A549 (cell line): Measurements from ENCODE around the gene DYNC1H1. TPM values are rescaled to one million over a fixed set of nuclear protein-coding genes. Genes with fewer than 3 reads are reported as not detected.

ENCODE experiments used
- ATAC-seq, 2 experiments: fragments of 200-7000 bp in 1 of 2; fragments of >200 bp in 1 of 2; cut with Nextera tagmentation in 1 of 2; cut with Tn5 transposase in 1 of 2; 3 replicates each; pipeline versions ENCODE4 v1.8.0 to v1.9.1; 2018 to 2020; ENCODE audit warnings: mild to moderate bottlenecking in 1 of 2, moderate library complexity in 1 of 2
- CTCF ChIA-PET: fragments of 300-600 bp; sonication (Branson Sonifier 250); formaldehyde crosslinking; extraction: SDS; loops from one replicate; lab custom pipeline; 2021; ENCODE audit warnings: antibody characterized with exemption, inconsistent platforms; lab: Yijun Ruan, JAX
- POLR2A ChIA-PET: fragments of 350-600 bp; formaldehyde crosslinking; extraction: SDS; loops from one replicate; lab custom pipeline; 2021; ENCODE audit warnings: antibody characterized with exemption, inconsistent platforms; lab: Yijun Ruan, JAX
- DNase-seq, 2 experiments: peaks; one replicate each; pipeline versions ENCODE4 v3.0.0 to v3.0.0-alpha.2; 2011 to 2016; ENCODE audit warnings: low read depth in 1 of 2, low spot score in 1 of 2
- FAIRE-seq: peaks from 2 replicates; lab custom pipeline; 2011; peaks lifted over from hg19 to GRCh38; lab: Jason Lieb, UNC
- H3K27ac ChIP-seq, 2 experiments: fragments of >200 bp; sonication (Bioruptor Twin); formaldehyde crosslinking; 3 replicates each; pipeline ENCODE4 v1.5.1; 2016 to 2017
- H3K4me1 ChIP-seq: fragments of >200 bp; sonication (Bioruptor Twin); formaldehyde crosslinking; 3 replicates; pipeline ENCODE4 v1.6.1; 2016
- H3K4me2 ChIP-seq: fragments of >200 bp; sonication (Bioruptor Twin); formaldehyde crosslinking; 3 replicates; pipeline ENCODE4 v1.6.1; 2016
- H3K4me3 ChIP-seq: fragments of >200 bp; sonication (Bioruptor Twin); formaldehyde crosslinking; 3 replicates; pipeline ENCODE4 v1.5.1; 2016
- H3K9me3 ChIP-seq: fragments of >200 bp; sonication (Bioruptor Twin); formaldehyde crosslinking; 3 replicates; pipeline ENCODE4 v1.6.1; 2016
- CTCF ChIP-seq: fragments of >200 bp; sonication (Bioruptor Twin); formaldehyde crosslinking; IDR thresholded peaks from 3 replicates; pipeline ENCODE4 v1.5.1; 2016
- E2F6 ChIP-seq: IDR thresholded peaks from 2 replicates; pipeline ENCODE4 v1.6.1; 2012; ENCODE audit warnings: low read depth, borderline replicate concordance
- FOSL2 ChIP-seq, 2 experiments: fragments of 450-650 bp in 1 of 2; fragments of >200 bp in 1 of 2; sonication (Bioruptor Twin) in 1 of 2; formaldehyde crosslinking; IDR thresholded peaks; 2 replicates each; pipeline versions ENCODE4 v1.5.0 to v1.6.1; 2016 to 2020; ENCODE audit warnings: mild to moderate bottlenecking in 1 of 2, moderate library complexity in 1 of 2
- FOXS1 ChIP-seq: fragments of 250-450 bp; sonication (Bioruptor Pico); IDR thresholded peaks from 2 replicates; pipeline ENCODE4 v1.5.0; 2020; ENCODE audit warnings: mild to moderate bottlenecking, moderate library complexity
- HES2 ChIP-seq: fragments of >200 bp; sonication (Bioruptor Twin); formaldehyde crosslinking; IDR thresholded peaks from 2 replicates; pipeline ENCODE4 v1.6.1; 2016
- HEYL ChIP-seq: fragments of 250-450 bp; sonication (Bioruptor Pico); IDR thresholded peaks from 2 replicates; pipeline ENCODE4 v1.8.0; 2021; ENCODE audit warnings: mild to moderate bottlenecking, moderate library complexity
- HMGXB4 ChIP-seq: fragments of 250-450 bp; sonication (Bioruptor Pico); IDR thresholded peaks from 2 replicates; pipeline ENCODE4 v1.5.0; 2021; ENCODE audit warnings: mild to moderate bottlenecking, moderate library complexity, borderline replicate concordance
- RAD21 ChIP-seq, 2 experiments: fragments of >200 bp in 1 of 2; sonication (Bioruptor Twin) in 1 of 2; formaldehyde crosslinking in 1 of 2; IDR thresholded peaks in 1 of 2; conservative IDR thresholded peaks in 1 of 2; 2 replicates in 1 of 2; 3 replicates in 1 of 2; pipeline ENCODE4 v1.6.1; 2012 to 2018; ENCODE audit warnings: inconsistent platforms in 1 of 2
- RFX5 ChIP-seq: fragments of 450-650 bp; IDR thresholded peaks from 2 replicates; pipeline ENCODE4 v1.7.1; 2014; ENCODE audit warnings: antibody characterized with exemption, mild to moderate bottlenecking, moderate library complexity
- TP53 ChIP-seq: fragments of 250-450 bp; sonication (Bioruptor Pico); IDR thresholded peaks from 2 replicates; pipeline ENCODE4 v1.5.0; 2021; ENCODE audit warnings: mild to moderate bottlenecking, moderate library complexity
- WGBS: methylation state at CpG from one replicate; pipeline ENCODE4 v1.1.6; 2017; ENCODE audit errors: missing lambda C conversion rate; 5-methylcytosine and 5-hydroxymethylcytosine counted together
- polyA plus RNA-seq, 4 experiments: library from polyadenylated mRNA; depleted of rRNA in 3 of 4; stranded (reverse); fragments of >200 nt; fragmentation: RNase III in 1 of 4; extraction: RNeasy Plus Mini Kit Qiagen cat#74134 plus additional on column Dnase treatment in 1 of 4; gene quantifications; 2 replicates in 3 of 4; 3 replicates in 1 of 4; pipeline ENCODE4 v1.2.3, GENCODE V29; 2011 to 2017

DYNC1H1 gene
- polyA plus RNA-seq, 2 of the 4 experiments (the other 2 are of a cell fraction), result 177 to 187 TPM

- no peak for TF ChIP-seq HMGXB4 (CRISPR knock-in tag)
Measured at GRCh38 chr14:102015045-102015685, 50.8 kb downstream of the DYNC1H1 start (continued).

GRCh38 chr14:102015771-102016170 lies 51.4 kb downstream of the DYNC1H1 start:
- no peaks in the 10 kb centered on the region for H3K4me1 ChIP-seq
- H3K9me3 ChIP-seq, result no peaks in the 10 kb centered on the region
- FAIRE-seq (no peak), DNase-seq (no peak), ATAC-seq (no peak)
- TF ChIP-seq HEYL (CRISPR knock-in tag) (no peak), HMGXB4 (CRISPR knock-in tag) (no peak), RAD21 (conservative IDR thresholded peaks at IDR 0.05 in 1 of 2, IDR thresholded peaks at IDR 0.05 in 1 of 2) (no peak), E2F6 (no peak), TP53 (no peak), FOXS1 (CRISPR knock-in tag) (no peak), RFX5 (no peak), FOSL2 (IDR thresholded peaks at IDR 0.05) (no peak), FOSL2 (CRISPR knock-in tag; IDR thresholded peaks at IDR 0.05) (no peak), CTCF (no peak)
- 97% methylated on average over 19 of the region's 19 CpGs for WGBS
- no peak overlapping the region for H3K4me3 ChIP-seq
- CTCF ChIA-PET, result interaction anchor here (0.8 to 1.7 kb wide), 7 partner anchors 15 to 311 kb away, joined by 3 to 5 read pairs (median 4); no protein-coding TSS in a partner anchor
- H3K27ac ChIP-seq, result no peak overlapping the region
- POLR2A ChIA-PET, result no interaction called here
- no peak overlapping the region for H3K4me2 ChIP-seq

GRCh38 chr14:102016420-102017090 lies 52.2 kb downstream of the DYNC1H1 start:
- Histone ChIP-seq H3K4me3 (no peak overlapping the region), H3K4me2 (no peak overlapping the region), H3K4me1 (no peaks in the 10 kb centered on the region), H3K9me3 (no peaks in the 10 kb centered on the region), H3K27ac (no peak overlapping the region)
- ATAC-seq, result no peak
- no peak for TF ChIP-seq HES2
- TF ChIP-seq FOXS1 (CRISPR knock-in tag), result no peak
- no peak for DNase-seq
- WGBS, result 94% methylated on average over 21 of the region's 21 CpGs
- ChIA-PET CTCF (interaction anchor here (0.9 to 1.7 kb wide), 6 partner anchors 15 to 312 kb away, joined by 3 to 5 read pairs (median 4); no protein-coding TSS in a partner anchor), POLR2A (no interaction called here)
- no peak for FAIRE-seq
